HG03571 (cell line): Measurements from ENCODE around the gene PACRG.

Experiments used
- ATAC-seq: cut with Tn5 transposase; IDR thresholded peaks from one replicate; pipeline ENCODE4 v1.9.1; 2021; ENCODE audit not compliant: unreplicated experiment

The PACRG gene

DNA sequence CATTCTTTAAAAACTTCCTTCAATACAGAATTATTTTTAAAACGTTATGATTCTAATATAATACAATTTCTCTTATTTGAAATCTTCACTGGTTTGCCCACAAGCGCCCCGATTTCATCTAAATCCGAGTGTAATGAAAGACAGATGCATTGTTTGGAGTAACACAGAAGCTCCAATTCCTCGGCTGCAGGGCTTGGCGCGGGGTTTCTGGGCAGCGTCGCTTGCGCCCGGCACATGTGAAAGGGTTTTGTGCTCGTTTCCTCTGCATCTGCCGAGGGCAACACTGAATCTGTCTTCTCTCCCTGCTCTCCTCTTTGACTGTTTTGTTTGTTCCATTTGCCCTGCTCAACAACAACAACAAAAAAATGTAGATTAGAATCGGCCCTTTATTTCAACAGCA lies 438.1 kb downstream of the PACRG start:
- no peak for ATAC-seq

DNA sequence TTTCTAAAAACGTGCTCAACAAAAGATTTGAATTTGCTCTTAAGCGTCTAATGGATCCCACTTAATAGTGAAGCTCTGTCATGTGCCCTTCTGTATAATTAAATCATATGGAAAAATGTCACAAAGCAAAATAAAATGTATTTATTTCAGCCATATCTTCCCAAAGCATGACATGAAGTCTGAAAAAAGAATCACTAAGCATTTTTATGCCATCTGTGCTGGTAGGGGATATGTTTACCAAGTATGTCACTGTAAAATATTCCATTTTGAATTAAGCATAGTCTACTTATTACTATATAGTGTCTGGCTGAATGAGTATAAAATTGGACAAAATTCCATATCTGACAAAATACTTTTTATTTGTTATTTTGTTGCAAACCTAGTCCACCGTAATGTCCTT lies 438.7 kb downstream of the PACRG start:
- no peak for ATAC-seq

DNA sequence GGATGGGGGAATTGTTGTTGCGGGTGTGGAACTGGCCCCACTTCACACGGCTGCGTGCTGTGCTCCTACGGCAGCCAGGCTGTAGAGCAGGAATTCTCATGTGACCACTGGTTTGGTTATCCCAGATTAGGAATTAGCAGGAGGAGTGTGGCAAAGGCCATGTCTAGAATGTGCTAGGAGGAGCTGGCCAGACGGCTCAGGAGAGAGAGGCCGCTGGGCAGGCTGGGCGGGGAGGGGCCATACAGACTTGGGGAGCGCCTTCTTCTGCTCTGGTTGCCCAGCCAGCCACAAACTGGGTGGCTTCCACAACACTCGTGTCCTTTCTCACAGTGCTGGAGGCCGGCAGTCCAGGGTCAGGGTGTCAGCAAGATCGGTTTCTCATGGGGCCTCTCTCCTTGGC lies 441.7 kb downstream of the PACRG start:
- ATAC-seq: no peak

DNA sequence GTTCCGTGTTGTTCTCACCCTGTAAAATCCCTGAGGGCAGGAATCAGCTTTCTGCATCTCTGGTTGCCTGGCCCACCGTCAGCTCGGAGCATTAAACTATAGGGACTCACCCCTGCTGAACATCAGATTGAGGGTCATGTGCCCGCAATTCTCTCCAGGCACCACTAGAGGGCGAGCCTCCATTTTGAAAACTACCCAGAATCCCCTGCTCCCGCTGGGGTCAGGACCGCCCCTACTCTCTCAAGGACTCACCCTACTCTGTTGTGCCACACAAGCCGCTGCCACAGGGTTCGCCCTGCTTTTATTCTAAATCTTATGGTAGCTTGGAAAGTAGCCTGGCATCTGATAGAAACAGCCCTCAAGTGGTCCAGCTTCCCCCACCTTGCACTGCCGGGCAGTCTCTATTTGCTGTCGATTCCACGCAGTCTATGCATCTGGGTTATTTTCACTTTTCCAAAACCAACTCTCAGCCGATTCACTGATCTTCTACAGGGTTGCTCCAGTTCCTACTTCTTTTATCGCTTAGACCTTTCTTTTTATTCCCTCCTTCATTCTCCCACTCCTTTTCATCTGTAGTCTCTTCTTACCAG lies 442.6 kb downstream of the PACRG start:
- ATAC-seq: no peak

- ATAC-seq: no peak
Measured at GRCh38 chr6:163173741-163174140, 446.0 kb downstream of the PACRG start.

GRCh38 chr6:163175301-163175700 lies 447.5 kb downstream of the PACRG start:
- ATAC-seq: no peak

- ATAC-seq: no peak
Measured at GRCh38 chr6:163176097-163176496, 448.3 kb downstream of the PACRG start.

DNA sequence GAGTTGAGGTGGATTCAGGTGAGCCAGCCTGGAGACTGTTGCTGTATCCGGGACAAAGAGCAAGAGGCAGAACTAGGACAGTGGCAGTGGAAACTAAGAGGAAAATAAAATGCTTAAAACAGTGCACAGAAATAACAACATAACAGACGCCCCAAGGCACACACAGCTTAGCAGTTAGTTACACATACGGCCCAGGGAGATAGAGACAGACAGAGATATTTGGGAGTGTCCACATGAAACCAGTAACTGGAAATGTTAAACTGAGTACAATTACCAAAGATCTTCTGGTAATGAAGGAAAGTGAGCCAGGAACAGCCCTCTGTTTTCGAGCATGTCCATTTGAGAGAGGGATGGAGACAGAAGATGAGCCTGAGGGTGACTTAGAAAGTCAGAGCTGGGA lies 449.2 kb downstream of the PACRG start:
- no peak for ATAC-seq

GRCh38 chr6:163177892-163178420 lies 450.2 kb downstream of the PACRG start:
- ATAC-seq: no peak

GRCh38 chr6:163179061-163179460 lies 451.3 kb downstream of the PACRG start:
- ATAC-seq: no peak

DNA sequence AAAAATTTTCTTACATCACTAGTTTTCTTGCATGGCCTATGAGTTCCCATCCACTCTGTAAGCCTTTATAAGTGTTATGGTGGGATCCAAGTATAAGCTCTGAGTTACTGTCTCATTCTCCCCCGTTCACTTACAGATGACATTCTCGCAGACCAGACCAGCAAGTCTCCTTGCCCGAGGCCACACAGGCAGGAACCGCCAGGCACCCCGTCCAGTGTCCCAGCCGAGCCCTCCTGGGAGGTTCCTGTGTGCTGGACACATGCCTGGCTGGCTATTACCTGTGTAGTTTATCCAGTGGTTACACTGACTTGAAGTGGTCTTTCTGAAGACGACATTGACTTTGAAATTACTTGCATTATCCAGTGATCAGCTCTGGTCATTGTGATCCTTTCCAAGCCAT lies 451.9 kb downstream of the PACRG start:
- no peak for ATAC-seq

DNA sequence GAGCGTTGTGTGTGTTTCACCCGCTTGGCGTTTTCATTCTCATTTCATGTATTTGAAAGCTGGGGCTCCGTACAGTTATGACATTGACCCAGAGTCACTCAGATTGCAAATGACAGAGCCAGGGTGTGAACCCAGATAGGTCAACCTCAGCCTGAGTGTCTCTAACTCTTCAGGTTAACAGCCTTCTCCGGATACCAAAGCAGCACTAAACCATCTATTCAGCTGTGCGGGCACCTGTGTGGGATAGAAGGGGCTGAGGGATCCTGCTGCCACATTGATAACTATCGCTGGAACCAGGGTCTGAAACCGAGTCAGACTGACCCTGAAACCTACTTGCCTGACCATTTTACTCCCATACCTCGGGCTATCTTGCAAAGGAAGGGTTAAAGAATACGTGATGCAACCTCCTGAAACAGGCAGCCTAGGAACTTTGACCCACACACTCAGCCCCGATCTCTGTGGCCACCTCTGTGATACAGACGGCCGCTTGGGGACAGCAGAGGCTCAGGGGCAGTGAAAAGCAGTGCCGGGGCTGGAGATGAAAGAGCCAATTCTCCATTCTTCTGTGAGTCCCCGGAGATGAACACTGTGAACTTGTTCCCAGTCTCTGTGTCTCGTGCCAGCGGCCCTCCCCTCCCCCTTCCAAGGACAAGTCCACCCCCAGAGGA lies 453.2 kb downstream of the PACRG start:
- ATAC-seq: no peak

DNA sequence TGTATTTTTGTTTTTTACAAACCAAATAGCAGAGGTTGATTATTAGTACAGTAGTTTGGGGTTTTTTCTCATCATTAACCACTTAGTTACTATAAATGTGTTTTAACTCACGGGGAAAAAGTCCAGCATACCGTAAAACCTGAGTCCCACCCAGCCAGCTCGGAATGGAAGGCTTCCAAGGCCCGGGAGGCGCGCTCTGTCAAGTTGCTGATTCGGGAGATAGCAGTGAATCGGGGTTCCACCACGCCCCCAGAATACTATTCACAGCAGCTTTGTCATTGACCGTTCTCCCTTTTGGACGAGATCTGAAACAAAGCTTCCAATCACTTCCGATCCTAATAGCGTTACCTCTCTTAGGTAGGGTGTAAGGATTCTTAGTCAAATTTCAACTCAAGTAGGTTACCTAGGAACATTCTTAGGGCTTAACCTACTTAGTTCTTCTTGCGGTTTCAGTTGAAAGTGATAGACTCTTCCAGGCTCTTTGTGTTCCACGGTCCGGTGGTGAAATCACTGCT lies 453.9 kb downstream of the PACRG start:
- ATAC-seq: no peak

- no peak for ATAC-seq
Measured at GRCh38 chr6:163182696-163183095, 454.9 kb downstream of the PACRG start.

DNA sequence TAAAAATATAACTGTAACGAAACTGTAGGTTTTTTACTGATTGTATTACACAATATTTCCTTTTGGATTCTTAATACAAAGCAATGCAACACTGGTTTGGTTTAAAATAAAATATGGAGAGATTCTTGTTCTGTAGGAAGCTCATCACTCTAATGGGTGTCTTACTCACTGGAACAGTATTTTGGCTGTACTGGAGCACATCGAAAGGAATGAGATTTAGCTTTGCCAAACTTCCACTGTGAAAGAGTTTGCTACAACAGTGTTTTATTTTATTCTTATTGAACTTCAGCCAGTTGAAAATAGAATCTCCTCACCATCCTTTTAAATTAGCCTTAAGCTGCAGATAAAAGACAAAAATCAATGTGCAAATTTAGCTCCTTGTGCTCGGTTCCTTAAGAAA lies 456.0 kb downstream of the PACRG start:
- ATAC-seq: no peak

- no peak for ATAC-seq
Measured at GRCh38 chr6:163185744-163186143, 458.0 kb downstream of the PACRG start.

GRCh38 chr6:163186527-163186926 lies 458.8 kb downstream of the PACRG start:
- ATAC-seq: no peak

DNA sequence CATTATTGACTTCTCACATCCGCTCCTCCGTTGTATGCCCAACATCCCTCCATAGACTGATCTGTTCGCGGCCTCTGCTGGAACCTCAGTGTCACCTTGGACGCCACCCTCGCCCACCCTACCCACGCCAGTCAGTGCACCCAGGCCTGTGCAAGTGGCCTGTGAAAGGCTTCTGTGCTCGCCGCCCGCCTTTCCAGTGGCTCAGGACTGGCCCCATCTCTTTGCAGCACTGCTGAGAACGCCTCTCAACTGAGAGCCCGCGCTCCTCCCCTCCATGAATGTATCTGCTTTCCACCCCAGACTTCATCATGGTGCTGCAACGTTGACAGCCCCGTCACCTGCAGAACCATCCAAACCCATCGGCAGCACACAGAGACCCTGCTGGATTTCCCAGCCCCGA lies 459.4 kb downstream of the PACRG start:
- ATAC-seq: no peak

GRCh38 chr6:163187606-163188005 lies 459.8 kb downstream of the PACRG start:
- no peak for ATAC-seq

DNA sequence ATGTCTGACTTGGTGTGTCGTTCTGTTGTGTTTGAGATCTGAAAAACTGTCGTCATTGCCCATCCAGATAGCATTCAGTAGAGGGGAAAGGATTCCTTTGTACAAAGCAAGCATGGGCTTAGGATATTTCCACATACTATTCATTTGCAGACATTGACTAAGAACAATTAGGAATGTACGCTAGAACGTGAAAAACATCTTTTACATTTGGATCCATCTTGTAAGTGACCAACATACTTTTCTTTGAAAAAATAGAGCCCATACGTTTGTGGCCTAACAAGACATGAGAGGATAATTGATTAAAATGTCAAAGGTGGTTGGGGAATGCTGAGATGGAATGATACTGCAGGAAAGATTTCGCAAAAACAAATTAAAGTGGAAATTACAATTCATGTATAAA lies 461.0 kb downstream of the PACRG start:
- no peak for ATAC-seq

DNA sequence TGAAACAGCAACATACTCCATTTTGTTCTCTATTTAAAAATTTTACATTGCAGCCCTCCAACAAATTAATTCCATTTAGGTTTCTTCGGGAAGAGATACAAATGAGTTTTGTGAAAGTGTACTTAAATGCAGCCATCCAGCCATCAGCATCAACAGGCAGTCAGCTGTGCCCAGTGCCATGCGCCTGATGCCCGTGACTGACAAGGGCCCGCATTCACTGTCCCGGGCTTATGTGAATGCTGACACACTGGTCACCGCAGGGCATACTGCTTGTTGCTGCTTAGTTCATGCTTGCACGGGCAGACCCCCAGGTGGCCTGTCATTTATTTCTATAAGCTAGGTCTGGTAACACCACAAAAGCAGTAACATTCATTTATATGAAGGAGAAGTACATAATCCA lies 461.8 kb downstream of the PACRG start:
- no peak for ATAC-seq

- no peak for ATAC-seq
Measured at GRCh38 chr6:163190786-163191185, 463.0 kb downstream of the PACRG start.
